Stimulated activated CD8-positive, alpha-beta memory T cell treated with anti-CD3 and anti-CD28 coated beads, Interleukin-12 subunit alpha, Interleukin-12 subunit beta, amount 100 ng/mL, for 4 hours (primary cell): ENCODE measurements around the gene DGCR6L.
"Not testable (repeated sequence)": the region's sequence is repeated elsewhere in the genome, so short reads cannot be mapped to it uniquely, and the experiment has no call there.

Experiments used
- DNase-seq: peaks from one replicate; pipeline ENCODE4 v3.0.0-alpha.2; 2020; ENCODE audit warnings: low read depth

The DGCR6L gene

DNA sequence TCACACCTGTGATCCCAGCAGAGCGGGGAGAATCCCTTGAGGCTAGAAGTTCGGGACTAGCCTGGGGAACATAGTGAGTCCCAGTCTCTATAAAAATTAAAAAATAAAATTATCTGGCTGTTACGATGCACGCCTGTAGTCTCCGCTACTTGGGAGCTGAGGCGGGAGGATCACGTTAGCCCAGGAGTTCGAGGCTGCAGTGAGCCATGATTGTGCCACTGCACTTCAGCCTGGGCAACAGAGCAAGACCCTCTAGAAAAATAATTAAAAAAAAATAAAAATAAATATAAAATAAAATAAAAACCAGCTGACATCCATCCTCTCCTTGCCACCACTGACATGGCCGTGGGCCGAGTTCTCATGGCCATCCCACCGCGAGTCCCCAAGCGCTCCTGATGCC lies 44.0 kb downstream of the DGCR6L start:
- no peak for DNase-seq

DNA sequence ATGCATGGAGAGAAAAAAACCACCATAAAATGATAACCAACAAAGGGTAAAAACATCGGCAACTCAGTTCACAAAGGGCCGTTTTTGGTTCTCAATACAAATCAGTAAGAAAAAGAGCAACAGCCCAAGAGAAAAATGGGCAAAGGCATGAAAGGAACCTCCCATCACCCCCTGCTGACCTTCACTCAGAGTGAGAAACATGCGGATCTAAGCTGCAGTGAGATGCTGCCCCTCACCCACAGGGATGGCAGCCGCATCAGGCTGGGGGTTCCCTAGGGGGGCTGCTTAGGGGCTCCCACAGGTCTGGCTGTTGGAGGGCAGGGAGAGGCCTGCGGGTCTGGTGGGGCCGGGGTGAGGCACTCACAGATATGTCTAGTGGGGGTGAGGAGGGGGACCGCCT lies 44.5 kb downstream of the DGCR6L start:
- DNase-seq: not testable (repeated sequence)

DNA sequence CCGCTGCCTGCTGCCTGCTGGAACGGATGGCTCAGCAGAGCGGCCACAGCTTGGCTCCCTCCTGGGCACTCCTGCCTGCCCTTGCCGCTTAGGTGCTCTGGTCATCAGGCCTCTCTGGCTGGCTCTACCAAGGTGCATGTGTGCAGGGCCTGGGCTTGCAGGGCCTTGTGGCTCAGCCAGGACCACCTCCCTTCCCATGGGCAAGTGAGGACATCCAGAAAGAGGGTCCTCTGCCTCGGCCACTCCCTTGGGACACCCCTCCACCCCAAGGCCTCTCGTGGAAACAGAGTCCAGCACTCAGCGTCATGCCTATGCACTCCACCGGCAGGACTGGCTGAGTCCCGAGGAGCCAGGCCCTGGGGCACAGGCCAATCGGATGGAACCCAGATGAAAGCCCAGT lies 45.5 kb downstream of the DGCR6L start:
- DNase-seq: not testable (repeated sequence)

- no peak for DNase-seq
Observed at GRCh38 chr22:20273758-20274181, 46.1 kb downstream of the DGCR6L start.

GRCh38 chr22:20272700-20273099 lies 47.2 kb downstream of the DGCR6L start:
- no peak for DNase-seq

DNA sequence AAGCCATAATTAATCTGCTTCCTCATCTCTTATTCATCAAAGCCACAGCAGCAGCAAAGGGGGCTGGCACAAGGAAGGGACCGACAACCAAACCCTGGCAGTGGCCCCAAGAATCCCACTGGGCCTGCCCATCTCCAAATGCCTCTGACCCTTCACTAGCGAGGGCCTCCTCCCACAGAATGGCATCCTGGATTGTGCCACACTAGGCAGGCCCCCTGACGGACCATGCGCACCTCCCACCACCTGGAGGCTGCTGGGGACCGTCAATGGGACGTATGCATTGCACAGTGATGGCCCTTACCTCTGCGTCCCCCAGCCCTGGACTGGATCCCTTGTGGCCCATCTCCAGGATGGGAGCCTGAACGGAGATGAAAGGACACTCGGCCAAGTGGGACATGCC lies 47.7 kb downstream of the DGCR6L start:
- DNase-seq: no peak

GRCh38 chr22:20271114-20271994 lies 48.5 kb downstream of the DGCR6L start:
- no peak for DNase-seq

GRCh38 chr22:20270190-20271113 lies 49.4 kb downstream of the DGCR6L start:
- not testable (repeated sequence) for DNase-seq

GRCh38 chr22:20269673-20270072 lies 50.2 kb downstream of the DGCR6L start:
- not testable (repeated sequence) for DNase-seq

DNA sequence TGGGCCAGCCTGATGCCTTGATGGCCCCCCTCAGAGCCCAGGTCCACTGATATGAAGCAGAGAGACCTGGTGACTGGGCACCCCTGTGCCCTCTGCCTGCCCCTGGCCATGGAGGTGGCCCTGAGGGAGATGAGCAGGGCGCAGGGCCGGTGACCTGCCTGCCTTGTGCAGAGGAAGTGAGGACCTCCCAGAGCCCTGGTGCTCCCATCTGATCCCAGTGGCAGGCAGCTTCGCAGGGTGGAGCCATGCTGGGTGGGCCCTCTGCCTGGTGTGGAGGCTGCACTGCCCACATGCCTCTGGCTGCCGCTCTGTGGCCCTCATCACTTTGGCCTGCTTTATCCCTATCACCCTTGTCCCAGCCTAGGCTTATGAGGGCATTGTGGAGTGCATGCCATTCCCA lies 50.7 kb downstream of the DGCR6L start:
- DNase-seq: not testable (repeated sequence)

- peak; percentile 28 for DNase-seq
Observed at GRCh38 chr22:20268279-20269012, 51.4 kb downstream of the DGCR6L start, which contains the start of gene RTN4R. RTN4R (minus strand) TSS chr22:20268318; CDS start chr22:20268092, 226 bp downstream.

DNA sequence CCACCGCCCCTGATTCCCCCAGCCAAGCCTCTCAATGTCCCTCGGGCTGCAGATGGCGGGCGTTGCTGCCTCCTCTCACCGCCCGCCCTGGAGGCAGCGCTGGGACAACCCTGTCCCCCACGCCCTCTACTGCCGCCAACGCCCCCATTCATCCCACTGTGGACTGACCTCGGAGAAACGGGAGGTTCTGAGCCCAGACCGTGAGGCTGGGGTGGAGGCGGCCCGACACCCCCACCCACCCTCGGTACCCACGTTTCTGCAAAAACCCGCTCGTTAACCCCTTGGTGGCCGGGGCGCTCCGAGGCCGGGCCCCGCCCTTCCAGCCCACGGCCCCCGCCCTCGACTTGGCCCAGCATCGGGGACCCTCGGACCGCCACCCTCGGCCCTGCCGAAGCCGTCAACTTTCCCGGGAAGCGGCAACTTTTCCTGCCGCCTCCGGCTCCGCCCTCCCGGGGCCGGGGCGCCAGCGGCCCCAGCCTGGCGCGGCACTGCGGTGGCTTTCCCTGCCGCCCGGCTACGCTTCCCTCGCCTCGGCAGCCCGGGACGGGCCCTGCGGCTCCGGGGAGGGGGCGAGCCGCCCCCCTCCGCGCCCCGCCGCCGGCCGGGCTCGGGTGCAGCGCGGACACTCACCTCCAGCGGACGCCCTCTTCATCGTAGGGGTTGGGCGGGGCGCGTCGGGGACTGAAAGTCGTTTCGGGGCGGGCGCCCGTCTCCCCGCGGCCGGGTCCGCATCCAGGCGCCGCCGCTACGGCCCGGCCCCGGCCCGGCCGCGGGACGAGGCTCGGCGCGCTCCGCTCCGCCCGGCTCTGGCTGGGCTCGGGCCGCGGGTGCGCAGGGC lies 52.2 kb downstream of the DGCR6L start:
- no peak for DNase-seq

DNA sequence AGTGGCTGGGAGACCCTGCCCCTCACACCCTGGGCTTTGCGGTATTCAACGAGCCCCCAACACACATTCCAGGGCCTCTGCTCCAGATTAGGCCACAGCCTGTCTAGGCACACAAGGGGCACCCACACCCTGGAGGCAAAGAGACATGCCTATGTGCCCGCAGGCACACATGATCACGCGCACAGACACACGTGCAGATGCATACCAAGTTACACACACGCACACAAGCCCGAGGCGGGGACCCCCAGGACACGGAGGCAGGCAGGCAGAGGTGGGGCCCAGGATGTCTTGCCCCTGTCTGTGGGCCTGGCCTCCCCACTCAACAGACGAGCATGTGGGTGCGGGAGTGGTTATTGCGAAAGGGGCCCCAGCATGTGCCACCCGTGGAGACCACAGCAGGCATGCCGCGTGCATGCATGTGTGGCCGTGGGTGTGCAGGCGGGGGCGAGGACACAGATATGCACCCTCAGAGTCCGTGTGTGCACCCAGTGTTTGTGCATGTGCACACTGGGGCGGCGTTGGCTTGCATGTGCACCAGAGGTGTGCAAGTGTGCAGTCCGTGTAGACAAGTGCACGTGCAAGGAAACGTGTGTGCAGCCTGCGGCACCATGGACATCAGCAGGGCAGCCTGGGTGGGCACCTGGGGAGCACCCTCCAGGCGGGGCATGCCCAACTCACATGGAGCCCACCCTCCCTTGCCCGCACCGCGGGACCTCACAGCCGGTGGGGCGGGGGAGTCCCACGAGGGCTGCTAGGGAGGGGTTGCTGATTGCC lies 53.0 kb downstream of the DGCR6L start:
- DNase-seq: not testable (repeated sequence)

- not testable (repeated sequence) for DNase-seq
Observed at GRCh38 chr22:20265772-20266666, 53.8 kb downstream of the DGCR6L start.

DNA sequence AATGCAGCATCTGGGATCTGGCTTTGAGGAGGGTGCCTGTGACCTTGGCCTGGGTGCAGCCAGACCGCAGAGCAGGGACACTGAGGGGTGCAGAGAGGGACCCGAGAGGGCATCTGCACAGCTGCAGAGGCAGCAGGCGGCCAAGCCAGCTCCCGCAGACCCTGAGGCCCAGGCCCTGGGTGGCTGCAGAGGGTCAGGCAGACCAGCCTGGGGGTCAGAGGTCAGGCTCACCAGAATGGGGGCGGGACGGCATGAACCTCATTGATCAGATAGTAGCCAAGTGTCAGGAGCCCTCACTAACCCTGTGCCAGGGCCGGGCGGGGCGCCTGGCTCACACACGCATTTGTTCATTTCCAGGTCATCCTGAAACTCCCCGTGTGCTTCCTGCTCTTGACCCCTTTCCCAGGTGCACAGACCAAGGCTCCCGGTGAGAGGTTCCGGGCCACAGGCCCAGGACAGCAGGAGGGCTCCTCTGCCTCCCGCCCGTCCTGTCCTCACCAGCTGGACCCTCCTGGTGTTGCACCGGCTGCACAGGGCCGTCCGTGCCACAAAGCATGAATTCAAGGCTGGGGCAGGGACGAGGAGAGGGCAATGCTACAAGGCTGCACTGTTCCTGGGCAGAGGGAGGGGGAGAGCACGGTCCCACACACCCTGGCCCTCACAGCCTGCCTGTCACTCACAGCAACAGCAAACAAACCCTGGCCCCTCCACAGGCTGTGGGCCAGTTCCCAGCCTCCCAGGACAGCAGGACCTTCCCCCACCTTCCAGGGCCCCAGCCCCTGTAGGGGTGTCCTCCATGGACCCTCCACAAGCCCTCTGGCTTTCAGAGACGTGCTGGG lies 55.0 kb downstream of the DGCR6L start:
- DNase-seq: no peak
